ENCODE measurements around the gene PM20D1. TPM values are rescaled to one million over a fixed set of nuclear protein-coding genes. Genes with fewer than 3 reads are reported as not detected.
"Not testable (repeated sequence)": the region's sequence is repeated elsewhere in the genome, so short reads cannot be mapped to it uniquely, and the experiment has no call there.

The PM20D1 gene
- total RNA-seq, 1 donor from 2014 or later, result not detected

DNA sequence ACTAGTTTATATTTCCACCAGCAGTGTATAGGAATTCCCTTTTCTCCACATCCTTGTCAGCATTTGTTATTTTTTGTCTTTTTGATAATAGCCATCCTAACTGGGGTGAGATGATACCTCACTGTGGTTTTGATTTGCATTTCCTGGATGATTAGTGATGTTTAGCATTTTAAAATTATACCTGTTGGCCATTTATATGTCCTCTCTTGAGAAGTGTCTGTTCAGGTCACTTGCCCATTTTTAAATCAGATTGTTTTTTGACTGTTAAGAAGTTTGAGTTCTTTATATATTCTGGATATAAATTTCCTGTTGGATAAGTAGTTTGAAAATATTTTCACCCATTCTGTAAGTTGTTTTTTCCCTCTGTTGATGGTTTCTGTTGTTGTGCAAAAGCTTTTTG, 31.0 kb upstream of the PM20D1 start:
- H3K4me1 ChIP-seq, result no peaks in the 10 kb centered on the region
- TF ChIP-seq, protein P1, sequence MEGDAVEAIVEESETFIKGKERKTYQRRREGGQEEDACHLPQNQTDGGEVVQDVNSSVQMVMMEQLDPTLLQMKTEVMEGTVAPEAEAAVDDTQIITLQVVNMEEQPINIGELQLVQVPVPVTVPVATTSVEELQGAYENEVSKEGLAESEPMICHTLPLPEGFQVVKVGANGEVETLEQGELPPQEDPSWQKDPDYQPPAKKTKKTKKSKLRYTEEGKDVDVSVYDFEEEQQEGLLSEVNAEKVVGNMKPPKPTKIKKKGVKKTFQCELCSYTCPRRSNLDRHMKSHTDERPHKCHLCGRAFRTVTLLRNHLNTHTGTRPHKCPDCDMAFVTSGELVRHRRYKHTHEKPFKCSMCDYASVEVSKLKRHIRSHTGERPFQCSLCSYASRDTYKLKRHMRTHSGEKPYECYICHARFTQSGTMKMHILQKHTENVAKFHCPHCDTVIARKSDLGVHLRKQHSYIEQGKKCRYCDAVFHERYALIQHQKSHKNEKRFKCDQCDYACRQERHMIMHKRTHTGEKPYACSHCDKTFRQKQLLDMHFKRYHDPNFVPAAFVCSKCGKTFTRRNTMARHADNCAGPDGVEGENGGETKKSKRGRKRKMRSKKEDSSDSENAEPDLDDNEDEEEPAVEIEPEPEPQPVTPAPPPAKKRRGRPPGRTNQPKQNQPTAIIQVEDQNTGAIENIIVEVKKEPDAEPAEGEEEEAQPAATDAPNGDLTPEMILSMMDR (IDR thresholded peaks at IDR 0.05), result no peak
- no peaks in the 10 kb centered on the region for H3K36me3 ChIP-seq
- no peak overlapping the region for H3K27ac ChIP-seq
- intact Hi-C loops (cut with DNase I), result no loop called here
- no peaks in the 10 kb centered on the region for H3K27me3 ChIP-seq
- no peak overlapping the region for H3K4me3 ChIP-seq
- DNase-seq (ENCODE audit: low spot score in 2 of 2), result no peak
- H3K9me3 ChIP-seq, result peaks cover 0 to 3% of the 10 kb centered on the region in 2 donors

DNA sequence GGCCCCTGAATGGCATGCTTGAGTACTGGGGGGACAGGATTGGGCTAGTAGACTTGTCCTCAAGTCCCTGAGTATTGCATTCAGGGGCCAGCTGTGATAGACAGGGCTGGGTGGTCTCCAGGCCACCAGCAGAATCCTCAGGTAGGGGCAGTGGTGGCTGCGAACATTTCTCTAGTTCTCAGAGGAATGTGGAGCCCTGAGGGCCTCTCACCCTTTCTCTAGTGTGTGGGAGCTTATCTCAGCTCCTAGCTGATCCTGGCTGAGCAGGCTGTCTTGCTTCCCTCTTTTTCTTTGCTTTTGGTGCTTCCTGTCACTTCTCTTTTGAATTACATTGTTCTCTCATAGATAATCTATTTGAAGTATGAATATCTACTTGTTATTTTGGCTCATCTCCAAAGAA, 30.0 kb upstream of the PM20D1 start:
- TF ChIP-seq, protein P1 (IDR thresholded peaks at IDR 0.05), result no peak
- Histone ChIP-seq H3K36me3 (no peaks in the 10 kb centered on the region), H3K9me3 (peaks cover 0 to 3% of the 10 kb centered on the region in 2 donors), H3K27ac (no peak overlapping the region), H3K4me3 (no peak overlapping the region), H3K27me3 (no peaks in the 10 kb centered on the region), H3K4me1 (no peaks in the 10 kb centered on the region)
- intact Hi-C loops (cut with DNase I), result no loop called here
- DNase-seq (ENCODE audit: low spot score in 2 of 2), result no peak

DNA sequence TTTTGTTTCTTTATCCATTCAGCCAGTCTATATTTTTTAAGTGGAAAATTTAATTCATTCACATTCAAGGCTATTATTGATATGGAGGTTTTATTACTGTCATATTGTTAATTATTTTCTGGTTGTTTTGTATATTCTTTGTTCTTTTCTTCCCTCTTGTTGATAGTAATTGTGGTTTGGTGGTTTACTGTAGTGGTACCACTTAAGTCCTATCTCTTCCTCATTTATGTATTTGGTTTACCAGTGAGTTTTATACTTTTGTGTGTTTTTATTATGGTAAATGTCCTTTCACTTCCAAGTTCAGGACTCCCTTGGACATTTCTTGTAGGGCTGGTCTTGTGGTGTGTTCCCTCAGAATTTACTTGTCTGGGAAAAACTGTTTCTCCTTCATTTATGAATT, 28.1 kb upstream of the PM20D1 start:
- Histone ChIP-seq H3K9me3 (peaks cover 0 to 3% of the 10 kb centered on the region in 2 donors), H3K4me1 (no peaks in the 10 kb centered on the region), H3K4me3 (no peak overlapping the region), H3K36me3 (no peaks in the 10 kb centered on the region), H3K27me3 (no peaks in the 10 kb centered on the region), H3K27ac (no peak overlapping the region)
- DNase-seq (ENCODE audit: low spot score in 2 of 2), result no peak
- TF ChIP-seq, protein P1 (IDR thresholded peaks at IDR 0.05), result no peak
- intact Hi-C loops (cut with DNase I), result no loop called here

DNA sequence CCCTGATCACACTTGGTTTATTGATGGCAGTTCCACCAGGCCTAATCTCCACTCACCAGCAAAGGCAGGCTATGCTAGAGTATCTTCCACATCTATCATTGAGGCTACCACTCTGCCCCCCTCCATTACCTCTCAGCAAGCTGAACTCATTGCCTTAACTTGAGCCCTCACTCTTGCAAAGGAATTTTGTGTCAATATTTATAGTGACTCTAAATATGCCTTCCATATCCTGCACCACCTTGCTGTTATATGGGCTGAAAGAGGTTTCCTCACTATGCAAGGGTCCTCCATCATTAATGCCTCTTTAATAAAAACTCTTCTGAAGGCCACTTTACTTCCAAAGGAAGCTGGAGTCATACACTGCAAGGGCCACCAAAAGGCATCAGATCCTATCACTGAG, 23.2 kb upstream of the PM20D1 start:
- H3K27ac ChIP-seq; H3K9me3 ChIP-seq; H3K27me3 ChIP-seq; DNase-seq (ENCODE audit: low spot score in 2 of 2); intact Hi-C loops (cut with DNase I); H3K36me3 ChIP-seq; H3K4me3 ChIP-seq; H3K4me1 ChIP-seq: not testable (repeated sequence)

DNA sequence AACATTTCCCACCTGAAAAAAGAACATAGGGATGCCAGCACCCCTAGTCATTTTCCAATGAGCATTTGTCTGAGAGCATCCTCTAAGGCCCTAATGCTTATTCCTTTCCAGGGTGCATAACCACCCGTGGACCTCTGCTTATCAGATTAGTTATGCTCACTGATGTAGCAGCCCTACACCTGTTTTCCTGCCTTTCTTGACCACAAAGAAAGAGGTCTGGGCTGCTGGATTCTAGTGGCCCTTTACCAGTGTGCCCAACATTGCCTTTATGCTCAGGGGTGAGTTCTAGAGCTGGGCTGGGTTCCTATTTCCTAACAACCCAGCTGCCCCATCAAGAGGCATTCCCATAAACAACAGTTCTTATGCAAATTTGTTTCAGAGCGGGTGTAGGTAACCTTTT, 20.3 kb upstream of the PM20D1 start:
- TF ChIP-seq, protein P1 (IDR thresholded peaks at IDR 0.05), result no peak
- intact Hi-C loops (cut with DNase I), result no loop called here
- DNase-seq (ENCODE audit: low spot score in 2 of 2), result no peak
- no peaks in the 10 kb centered on the region for H3K4me1 ChIP-seq
- H3K27me3 ChIP-seq, result no peaks in the 10 kb centered on the region
- H3K9me3 ChIP-seq, result no peaks in the 10 kb centered on the region
- H3K36me3 ChIP-seq, result no peaks in the 10 kb centered on the region
- no peak overlapping the region for H3K27ac ChIP-seq
- no peak overlapping the region for H3K4me3 ChIP-seq

DNA sequence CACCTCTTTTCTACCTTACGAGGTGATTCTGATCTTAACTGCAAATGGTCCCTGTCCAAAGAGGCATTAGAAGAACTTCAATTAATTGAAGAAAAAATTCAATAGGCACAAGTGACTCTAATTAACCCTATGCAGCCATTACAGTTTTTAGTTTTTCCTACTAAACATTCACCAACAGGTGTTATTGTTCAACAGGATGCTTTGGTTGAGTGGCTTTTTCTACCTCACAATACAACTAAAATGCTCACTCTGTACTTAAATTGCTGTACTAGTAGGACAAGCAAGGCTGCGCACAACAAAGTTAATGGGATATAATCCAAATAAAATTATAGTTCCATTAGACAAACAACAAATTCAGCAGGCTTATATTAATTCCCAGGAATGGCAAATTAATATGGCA, 11.6 kb upstream of the PM20D1 start:
- H3K27ac ChIP-seq, result no peak overlapping the region
- H3K4me1 ChIP-seq, result no peaks in the 10 kb centered on the region
- H3K9me3 ChIP-seq, result peaks cover 0 to 1% of the 10 kb centered on the region in 2 donors
- intact Hi-C loops (cut with DNase I), result no loop called here
- no peaks in the 10 kb centered on the region for H3K36me3 ChIP-seq
- H3K27me3 ChIP-seq, result no peaks in the 10 kb centered on the region
- TF ChIP-seq, protein P1 (IDR thresholded peaks at IDR 0.05), result no peak
- no peak overlapping the region for H3K4me3 ChIP-seq
- no peak for DNase-seq (ENCODE audit: low spot score in 2 of 2)

Data from ascending aorta (tissue), 2 donors.